ENCODE data around the gene TDG.

TDG gene

GRCh38 chr12:103944964-103945363, 20.7 kb upstream of the TDG start:
- no peaks in the 10 kb centered on the region for H3K4me1 ChIP-seq (ENCODE audit: low read length)
- peaks cover 55% of the 10 kb centered on the region; the same call in 1 of the 2 replicates for H4K20me1 ChIP-seq (ENCODE audit: insufficient read depth, low read length)
- no peak overlapping the region for H2AFZ ChIP-seq (ENCODE audit: low read depth, low read length)
- H3K27me3 ChIP-seq (ENCODE audit: low read depth, low read length): no peaks in the 10 kb centered on the region
- H3K4me3 ChIP-seq (ENCODE audit: low read length): no peak overlapping the region
- H3K36me3 ChIP-seq (replicated peaks; ENCODE audit: low read depth, low read length): peaks cover 92% of the 10 kb centered on the region
- no peak overlapping the region for H3K27ac ChIP-seq (ENCODE audit: low read length)
- H3K9ac ChIP-seq (ENCODE audit: low read length): no peak overlapping the region
- H3K79me2 ChIP-seq (ENCODE audit: low read length): peaks cover 40% of the 10 kb centered on the region
- no peak overlapping the region for H3K4me2 ChIP-seq (ENCODE audit: low read length)
- TF ChIP-seq CTCF (IDR thresholded peaks at IDR 0.05; ENCODE audit: low read depth, low read length): no peak
- no peaks in the 10 kb centered on the region for H3K9me3 ChIP-seq (ENCODE audit: insufficient read depth, low read length)

- Histone ChIP-seq H3K36me3 (replicated peaks; ENCODE audit: low read depth, low read length) (peaks cover 91% of the 10 kb centered on the region), H3K4me1 (ENCODE audit: low read length) (no peaks in the 10 kb centered on the region)
Measured at GRCh38 chr12:103947871-103948555, 17.7 kb upstream of the TDG start.

GRCh38 chr12:103948746-103949406, 16.8 kb upstream of the TDG start:
- Histone ChIP-seq H3K4me3 (ENCODE audit: low read length) (no peak overlapping the region), H3K4me1 (ENCODE audit: low read length) (no peaks in the 10 kb centered on the region), H3K79me2 (ENCODE audit: low read length) (peaks cover 14% of the 10 kb centered on the region), H3K9me3 (ENCODE audit: insufficient read depth, low read length) (no peaks in the 10 kb centered on the region), H2AFZ (ENCODE audit: low read depth, low read length) (no peak overlapping the region), H3K4me2 (ENCODE audit: low read length) (no peak overlapping the region), H3K36me3 (replicated peaks; ENCODE audit: low read depth, low read length) (peaks cover 92% of the 10 kb centered on the region), H4K20me1 (ENCODE audit: insufficient read depth, low read length) (peaks cover 42% of the 10 kb centered on the region; the same call in 1 of the 2 replicates), H3K9ac (ENCODE audit: low read length) (no peak overlapping the region), H3K27me3 (ENCODE audit: low read depth, low read length) (no peaks in the 10 kb centered on the region), H3K27ac (ENCODE audit: low read length) (no peak overlapping the region)
- TF ChIP-seq EZH2phosphoT487 (IDR thresholded peaks at IDR 0.05; ENCODE audit: low read depth): no peak
- TF ChIP-seq CTCF (IDR thresholded peaks at IDR 0.05; ENCODE audit: low read depth, low read length): no peak

More at GRCh38 chr12:103947871-103948555, 17.7 kb upstream of the TDG start:
- H3K79me2 ChIP-seq (ENCODE audit: low read length): peaks cover 17% of the 10 kb centered on the region
- no peak overlapping the region for H3K4me2 ChIP-seq (ENCODE audit: low read length)
- H3K4me3 ChIP-seq (ENCODE audit: low read length): no peak overlapping the region
- no peak for TF ChIP-seq EZH2phosphoT487 (IDR thresholded peaks at IDR 0.05; ENCODE audit: low read depth)
- TF ChIP-seq CTCF (IDR thresholded peaks at IDR 0.05; ENCODE audit: low read depth, low read length): no peak
- no peak overlapping the region for H3K9ac ChIP-seq (ENCODE audit: low read length)
- no peaks in the 10 kb centered on the region for H3K9me3 ChIP-seq (ENCODE audit: insufficient read depth, low read length)
- peaks cover 50% of the 10 kb centered on the region; the same call in 1 of the 2 replicates for H4K20me1 ChIP-seq (ENCODE audit: insufficient read depth, low read length)
- H3K27ac ChIP-seq (ENCODE audit: low read length): no peak overlapping the region
- H2AFZ ChIP-seq (ENCODE audit: low read depth, low read length): no peak overlapping the region
- no peaks in the 10 kb centered on the region for H3K27me3 ChIP-seq (ENCODE audit: low read depth, low read length)

GRCh38 chr12:103952497-103952896, 13.2 kb upstream of the TDG start:
- H3K27me3 ChIP-seq (ENCODE audit: low read depth, low read length): no peaks in the 10 kb centered on the region
- peaks cover 67% of the 10 kb centered on the region for H3K36me3 ChIP-seq (replicated peaks; ENCODE audit: low read depth, low read length)
- no peak overlapping the region for H3K4me2 ChIP-seq (ENCODE audit: low read length)
- H3K4me1 ChIP-seq (ENCODE audit: low read length): peaks cover 7% of the 10 kb centered on the region
- no peak overlapping the region for H2AFZ ChIP-seq (ENCODE audit: low read depth, low read length)
- H3K27ac ChIP-seq (ENCODE audit: low read length): no peak overlapping the region
- no peak overlapping the region for H3K4me3 ChIP-seq (ENCODE audit: low read length)
- no peaks in the 10 kb centered on the region for H3K9me3 ChIP-seq (ENCODE audit: insufficient read depth, low read length)
- H3K79me2 ChIP-seq (ENCODE audit: low read length): peaks cover 37% of the 10 kb centered on the region
- TF ChIP-seq CTCF (IDR thresholded peaks at IDR 0.05; ENCODE audit: low read depth, low read length) (no peak), EZH2phosphoT487 (IDR thresholded peaks at IDR 0.05; ENCODE audit: low read depth) (no peak)
- H3K9ac ChIP-seq (ENCODE audit: low read length): no peak overlapping the region
- H4K20me1 ChIP-seq (ENCODE audit: insufficient read depth, low read length): peaks cover 18% of the 10 kb centered on the region; the same call in 1 of the 2 replicates
